ENCODE measurements around the gene LRRC56. TPM values are rescaled to one million over a fixed set of nuclear protein-coding genes. Genes with fewer than 3 reads are reported as not detected.

The LRRC56 gene
- total and polyA plus RNA-seq, 2 experiments from 2014 or later: 0.73 to 0.87 TPM

DNA sequence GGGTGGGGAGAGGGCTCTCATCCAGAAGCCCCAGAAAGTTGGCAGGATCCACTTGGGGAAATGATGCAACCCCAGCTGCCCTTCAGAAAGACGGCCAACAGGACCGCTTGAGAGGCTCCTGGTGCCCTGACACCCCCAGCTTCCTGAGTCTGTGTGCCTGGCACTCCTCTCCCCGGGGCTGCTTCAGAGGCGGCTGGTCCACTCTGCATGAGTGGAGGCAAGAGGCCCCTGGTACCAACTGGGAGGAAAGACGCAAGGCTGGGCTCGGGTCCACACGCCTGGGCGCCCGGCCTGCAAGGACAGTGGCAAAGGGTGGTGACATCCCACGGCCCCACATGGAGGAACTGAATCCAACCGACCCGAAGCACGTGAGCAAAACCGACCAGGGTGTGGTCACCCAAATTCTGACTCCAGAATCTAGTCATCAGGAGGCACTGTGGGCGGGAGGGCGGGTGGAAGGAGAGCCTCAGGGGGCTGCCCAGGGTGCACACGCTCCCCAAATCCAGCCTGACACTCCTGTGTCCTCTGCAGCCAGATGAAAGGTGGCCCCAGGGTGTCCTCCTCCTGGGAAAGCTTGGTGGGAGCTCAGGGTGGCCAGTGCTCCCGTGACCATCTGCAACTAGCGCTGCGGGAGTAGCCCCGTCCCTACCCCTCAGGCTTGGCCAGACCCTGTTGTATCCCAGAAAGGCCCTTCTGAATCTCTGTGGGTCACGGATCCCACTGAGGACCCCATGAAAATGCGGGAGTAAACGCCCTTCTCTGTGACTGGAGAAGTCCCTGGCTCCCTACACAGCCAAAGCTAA is 33.9 kb upstream of the LRRC56 start:
- Histone ChIP-seq H3K27me3 (ENCODE audit: insufficient read depth) (peaks cover 11% of the 10 kb centered on the region; the same call in 1 of the 2 replicates), H3K4me3 (peak overlapping the region; percentile 97), H3K4me2 (peak overlapping the region; percentile 99), H3K36me3 (ENCODE audit: insufficient read depth) (no peaks in the 10 kb centered on the region), H4K20me1 (replicated peaks; ENCODE audit: insufficient read depth) (peaks cover 7% of the 10 kb centered on the region; the same call in 1 of the 2 replicates), H3K27ac (ENCODE audit: low read depth) (no peak overlapping the region), H2AFZ (no peak overlapping the region), H3F3A (replicated peaks; ENCODE audit: low read depth) (peaks cover 18% of the 10 kb centered on the region), H3K9me2 (ENCODE audit: insufficient read depth) (no peaks in the 10 kb centered on the region), H3K79me2 (replicated peaks; ENCODE audit: insufficient read depth) (peaks cover 11% of the 10 kb centered on the region), H3K4me1 (ENCODE audit: insufficient read depth) (peaks cover 9% of the 10 kb centered on the region; the same call in 1 of the 2 replicates)
- DNase-seq (ENCODE audit: low spot score) (no peak), ATAC-seq (no peak)
- Mint-ChIP-seq H3K27me3 (ENCODE audit: insufficient read depth, low read depth, poor library complexity) (peaks cover 19% of the 10 kb centered on the region), H3K4me3 (0 out of 3 replicates have a peak overlapping the region, but pooled peaks have one; percentile 16), H3K27ac (no peak overlapping the region), H3K4me1 (peaks cover 13% of the 10 kb centered on the region), H3K36me3 (ENCODE audit: low read depth) (peaks cover 15% of the 10 kb centered on the region), H3K9me3 (no peaks in the 10 kb centered on the region)
- TF ChIP-seq, protein P1, sequence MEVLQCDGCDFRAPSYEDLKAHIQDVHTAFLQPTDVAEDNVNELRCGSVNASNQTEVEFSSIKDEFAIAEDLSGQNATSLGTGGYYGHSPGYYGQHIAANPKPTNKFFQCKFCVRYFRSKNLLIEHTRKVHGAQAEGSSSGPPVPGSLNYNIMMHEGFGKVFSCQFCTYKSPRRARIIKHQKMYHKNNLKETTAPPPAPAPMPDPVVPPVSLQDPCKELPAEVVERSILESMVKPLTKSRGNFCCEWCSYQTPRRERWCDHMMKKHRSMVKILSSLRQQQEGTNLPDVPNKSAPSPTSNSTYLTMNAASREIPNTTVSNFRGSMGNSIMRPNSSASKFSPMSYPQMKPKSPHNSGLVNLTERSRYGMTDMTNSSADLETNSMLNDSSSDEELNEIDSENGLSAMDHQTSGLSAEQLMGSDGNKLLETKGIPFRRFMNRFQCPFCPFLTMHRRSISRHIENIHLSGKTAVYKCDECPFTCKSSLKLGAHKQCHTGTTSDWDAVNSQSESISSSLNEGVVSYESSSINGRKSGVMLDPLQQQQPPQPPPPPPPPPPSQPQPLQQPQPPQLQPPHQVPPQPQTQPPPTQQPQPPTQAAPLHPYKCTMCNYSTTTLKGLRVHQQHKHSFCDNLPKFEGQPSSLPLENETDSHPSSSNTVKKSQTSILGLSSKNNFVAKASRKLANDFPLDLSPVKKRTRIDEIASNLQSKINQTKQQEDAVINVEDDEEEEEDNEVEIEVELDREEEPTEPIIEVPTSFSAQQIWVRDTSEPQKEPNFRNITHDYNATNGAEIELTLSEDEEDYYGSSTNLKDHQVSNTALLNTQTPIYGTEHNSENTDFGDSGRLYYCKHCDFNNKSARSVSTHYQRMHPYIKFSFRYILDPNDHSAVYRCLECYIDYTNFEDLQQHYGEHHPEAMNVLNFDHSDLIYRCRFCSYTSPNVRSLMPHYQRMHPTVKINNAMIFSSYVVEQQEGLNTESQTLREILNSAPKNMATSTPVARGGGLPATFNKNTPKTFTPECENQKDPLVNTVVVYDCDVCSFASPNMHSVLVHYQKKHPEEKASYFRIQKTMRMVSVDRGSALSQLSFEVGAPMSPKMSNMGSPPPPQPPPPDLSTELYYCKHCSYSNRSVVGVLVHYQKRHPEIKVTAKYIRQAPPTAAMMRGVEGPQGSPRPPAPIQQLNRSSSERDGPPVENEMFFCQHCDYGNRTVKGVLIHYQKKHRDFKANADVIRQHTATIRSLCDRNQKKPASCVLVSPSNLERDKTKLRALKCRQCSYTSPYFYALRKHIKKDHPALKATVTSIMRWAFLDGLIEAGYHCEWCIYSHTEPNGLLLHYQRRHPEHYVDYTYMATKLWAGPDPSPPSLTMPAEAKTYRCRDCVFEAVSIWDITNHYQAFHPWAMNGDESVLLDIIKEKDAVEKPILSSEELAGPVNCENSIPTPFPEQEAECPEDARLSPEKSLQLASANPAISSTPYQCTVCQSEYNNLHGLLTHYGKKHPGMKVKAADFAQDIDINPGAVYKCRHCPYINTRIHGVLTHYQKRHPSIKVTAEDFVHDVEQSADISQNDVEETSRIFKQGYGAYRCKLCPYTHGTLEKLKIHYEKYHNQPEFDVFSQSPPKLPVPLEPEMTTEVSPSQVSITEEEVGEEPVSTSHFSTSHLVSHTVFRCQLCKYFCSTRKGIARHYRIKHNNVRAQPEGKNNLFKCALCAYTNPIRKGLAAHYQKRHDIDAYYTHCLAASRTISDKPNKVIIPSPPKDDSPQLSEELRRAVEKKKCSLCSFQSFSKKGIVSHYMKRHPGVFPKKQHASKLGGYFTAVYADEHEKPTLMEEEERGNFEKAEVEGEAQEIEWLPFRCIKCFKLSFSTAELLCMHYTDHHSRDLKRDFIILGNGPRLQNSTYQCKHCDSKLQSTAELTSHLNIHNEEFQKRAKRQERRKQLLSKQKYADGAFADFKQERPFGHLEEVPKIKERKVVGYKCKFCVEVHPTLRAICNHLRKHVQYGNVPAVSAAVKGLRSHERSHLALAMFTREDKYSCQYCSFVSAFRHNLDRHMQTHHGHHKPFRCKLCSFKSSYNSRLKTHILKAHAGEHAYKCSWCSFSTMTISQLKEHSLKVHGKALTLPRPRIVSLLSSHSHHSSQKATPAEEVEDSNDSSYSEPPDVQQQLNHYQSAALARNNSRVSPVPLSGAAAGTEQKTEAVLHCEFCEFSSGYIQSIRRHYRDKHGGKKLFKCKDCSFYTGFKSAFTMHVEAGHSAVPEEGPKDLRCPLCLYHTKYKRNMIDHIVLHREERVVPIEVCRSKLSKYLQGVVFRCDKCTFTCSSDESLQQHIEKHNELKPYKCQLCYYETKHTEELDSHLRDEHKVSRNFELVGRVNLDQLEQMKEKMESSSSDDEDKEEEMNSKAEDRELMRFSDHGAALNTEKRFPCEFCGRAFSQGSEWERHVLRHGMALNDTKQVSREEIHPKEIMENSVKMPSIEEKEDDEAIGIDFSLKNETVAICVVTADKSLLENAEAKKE (CRISPR knock-in tag; IDR thresholded peaks at IDR 0.05): no peak
- TF ChIP-seq POLR2AphosphoS5 (IDR thresholded peaks at IDR 0.05; ENCODE audit: low read depth) (no peak), NANOG (IDR thresholded peaks at IDR 0.05; ENCODE audit: borderline replicate concordance) (no peak), ZNF331 (CRISPR knock-in tag; IDR thresholded peaks at IDR 0.05; ENCODE audit: low read depth) (no peak), REST (IDR thresholded peaks at IDR 0.05; ENCODE audit: unreplicated experiment) (no peak), ETS1 (IDR thresholded peaks at IDR 0.05) (no peak)

Measured in GM23338 (cell line).